AG09319 (cell line): Measurements from ENCODE around the gene SND1.

Source experiments
- DNase-seq: peaks from one replicate; pipeline ENCODE4 v3.0.0-alpha.2; 2010; ENCODE audit warnings: low read depth; ENCODE audit errors: extremely low read depth
- TF ChIP-seq, protein P1 (sequence below): IDR thresholded peaks from 2 replicates; pipeline ENCODE4 v1.5.1; 2011; ENCODE audit warnings: low read depth, mild to moderate bottlenecking, inconsistent platforms, low read length, moderate library complexity

The SND1 gene

DNA sequence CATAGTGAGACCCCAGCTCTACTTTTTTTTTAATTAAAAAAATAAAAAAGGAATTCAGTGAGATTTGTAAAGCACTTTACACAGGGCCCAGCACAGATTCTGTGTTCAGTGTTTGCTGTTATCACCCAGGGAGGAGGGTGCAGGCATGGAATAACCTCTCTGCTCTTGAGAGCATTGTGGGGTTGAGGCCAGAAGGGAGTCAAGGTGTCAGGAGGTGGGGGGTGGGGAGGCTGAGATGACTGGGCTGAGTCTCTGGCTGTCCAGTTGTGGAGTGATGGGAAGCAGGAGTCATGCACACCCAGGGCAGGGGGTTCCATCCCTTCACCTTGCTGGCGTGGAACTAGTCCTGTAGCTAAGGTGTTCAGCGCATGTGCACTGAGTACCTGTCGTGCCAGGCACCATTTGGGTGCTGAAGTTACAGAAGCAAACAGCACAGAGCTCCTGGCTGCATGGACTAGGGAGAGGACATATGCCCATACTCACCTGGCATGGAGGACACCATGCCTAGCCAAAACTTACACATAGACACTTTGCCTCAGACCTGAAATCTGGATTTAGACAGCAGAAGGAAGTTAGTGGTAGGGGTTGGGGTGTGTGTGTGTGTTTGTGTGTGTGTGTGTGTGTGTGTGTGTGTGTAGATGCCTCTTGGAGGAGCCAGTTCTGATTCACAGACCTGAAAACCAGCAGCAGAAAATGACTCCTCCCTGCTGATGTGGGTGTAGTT lies 448.4 kb downstream of the SND1 start:
- DNase-seq, result no peak
- TF ChIP-seq, protein P1, sequence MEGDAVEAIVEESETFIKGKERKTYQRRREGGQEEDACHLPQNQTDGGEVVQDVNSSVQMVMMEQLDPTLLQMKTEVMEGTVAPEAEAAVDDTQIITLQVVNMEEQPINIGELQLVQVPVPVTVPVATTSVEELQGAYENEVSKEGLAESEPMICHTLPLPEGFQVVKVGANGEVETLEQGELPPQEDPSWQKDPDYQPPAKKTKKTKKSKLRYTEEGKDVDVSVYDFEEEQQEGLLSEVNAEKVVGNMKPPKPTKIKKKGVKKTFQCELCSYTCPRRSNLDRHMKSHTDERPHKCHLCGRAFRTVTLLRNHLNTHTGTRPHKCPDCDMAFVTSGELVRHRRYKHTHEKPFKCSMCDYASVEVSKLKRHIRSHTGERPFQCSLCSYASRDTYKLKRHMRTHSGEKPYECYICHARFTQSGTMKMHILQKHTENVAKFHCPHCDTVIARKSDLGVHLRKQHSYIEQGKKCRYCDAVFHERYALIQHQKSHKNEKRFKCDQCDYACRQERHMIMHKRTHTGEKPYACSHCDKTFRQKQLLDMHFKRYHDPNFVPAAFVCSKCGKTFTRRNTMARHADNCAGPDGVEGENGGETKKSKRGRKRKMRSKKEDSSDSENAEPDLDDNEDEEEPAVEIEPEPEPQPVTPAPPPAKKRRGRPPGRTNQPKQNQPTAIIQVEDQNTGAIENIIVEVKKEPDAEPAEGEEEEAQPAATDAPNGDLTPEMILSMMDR, result no peak

DNA sequence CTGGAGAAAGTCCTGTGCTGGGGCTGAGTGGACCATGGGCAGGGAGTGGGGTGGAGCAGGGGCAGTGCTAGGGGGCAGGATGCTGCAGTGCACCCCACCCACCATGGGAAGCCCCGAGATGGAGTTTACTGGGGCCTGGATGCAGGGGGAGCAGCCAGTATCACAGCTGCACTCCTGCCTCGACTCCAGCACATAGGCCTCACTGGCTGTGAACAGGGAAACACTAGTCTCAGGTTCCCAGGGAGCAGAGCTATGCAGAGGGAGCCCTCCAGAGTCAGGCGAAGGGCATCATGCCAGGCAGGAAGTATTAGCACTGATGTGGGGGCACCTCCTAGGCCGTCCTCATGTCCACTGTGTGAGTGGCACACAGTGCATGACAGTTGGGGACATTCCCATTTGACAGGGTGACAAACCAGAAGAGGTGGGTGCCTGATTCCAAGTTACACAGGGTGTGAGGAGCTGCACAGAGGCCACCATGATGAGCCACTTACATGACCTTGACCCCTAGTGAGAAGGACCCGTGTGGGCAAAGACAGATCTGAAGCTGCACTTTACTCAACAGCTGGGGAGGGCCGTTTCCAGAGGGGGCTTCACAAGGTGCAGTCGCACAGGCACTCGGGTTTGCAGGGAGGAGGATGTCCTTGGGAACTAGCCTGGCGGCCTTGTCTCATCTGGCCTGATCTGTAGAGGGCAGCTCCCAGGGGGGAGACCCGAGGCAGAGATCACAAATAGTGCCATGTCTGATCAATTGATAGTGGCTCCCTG lies 449.1 kb downstream of the SND1 start:
- no peak for DNase-seq
- TF ChIP-seq, protein P1, result no peak

DNA sequence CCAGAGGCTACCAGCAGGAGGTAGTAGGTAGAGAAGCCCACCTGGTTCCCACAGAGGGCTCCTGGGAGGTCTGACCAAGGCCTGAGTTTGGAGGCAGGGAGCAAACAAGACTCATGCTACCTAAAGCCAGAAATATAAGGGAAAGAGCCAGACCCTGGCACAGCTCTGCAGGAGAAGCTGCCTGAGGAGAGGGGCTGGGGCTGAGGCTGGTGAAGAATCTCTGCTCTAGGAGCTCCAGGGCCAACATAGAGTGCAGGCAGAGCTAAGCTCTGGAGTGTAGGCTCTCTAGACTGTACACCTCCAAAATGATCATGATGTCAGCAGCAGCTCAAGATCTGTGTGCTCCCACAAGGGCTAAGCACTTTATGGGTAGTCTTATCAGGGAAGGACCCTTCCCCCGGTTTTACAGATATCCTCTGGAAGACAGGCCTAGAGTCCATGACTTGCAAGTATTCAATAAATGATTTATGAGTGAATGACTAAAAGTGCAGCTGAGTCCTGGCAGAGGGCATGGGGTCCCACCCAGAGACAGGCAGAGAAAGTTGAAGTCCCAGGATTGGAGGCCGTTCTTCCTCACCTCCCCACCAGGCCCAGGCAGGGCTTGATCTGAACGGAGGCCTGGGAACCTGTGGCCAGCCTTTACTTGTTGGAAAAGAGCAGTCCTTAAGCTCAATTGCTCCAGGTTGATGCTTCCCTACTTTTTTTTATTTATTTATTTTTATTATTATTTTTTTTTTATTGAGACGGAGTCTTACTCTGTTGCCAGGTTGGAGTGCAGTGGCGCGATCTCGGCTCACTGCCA lies 450.7 kb downstream of the SND1 start:
- TF ChIP-seq, protein P1, result no peak
- DNase-seq, result no peak

DNA sequence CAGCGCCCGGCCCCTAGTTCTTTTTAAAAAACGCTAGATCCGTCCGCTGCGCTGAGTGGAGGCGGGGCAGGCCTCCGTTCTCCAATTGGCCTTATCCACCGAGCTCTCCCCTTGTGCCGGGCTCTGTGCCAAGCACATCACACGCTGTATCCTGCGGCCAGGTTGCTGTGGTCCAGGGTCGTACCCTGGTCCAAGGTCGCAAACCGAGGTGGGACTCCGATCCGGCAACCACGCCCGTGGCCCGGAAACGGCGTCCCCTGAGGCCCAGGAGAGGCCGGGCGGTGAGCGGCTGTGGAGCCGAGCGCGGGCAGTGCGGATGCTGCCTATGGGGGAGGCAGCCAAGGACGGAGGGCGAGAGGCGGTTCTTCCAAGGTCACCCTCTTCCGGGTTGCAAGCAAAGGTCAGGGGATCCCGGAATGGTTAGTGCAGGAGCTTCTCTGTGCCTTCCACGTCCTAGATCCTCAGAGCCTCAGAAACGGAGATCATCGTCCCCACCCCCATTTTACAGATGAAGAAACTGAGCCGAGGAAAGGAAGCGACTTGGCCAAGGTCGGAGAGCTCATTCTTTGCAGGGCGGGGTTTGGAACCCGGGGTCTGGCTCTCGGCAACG lies 451.6 kb downstream of the SND1 start:
- TF ChIP-seq, protein P1, result no peak
- DNase-seq, result no peak

DNA sequence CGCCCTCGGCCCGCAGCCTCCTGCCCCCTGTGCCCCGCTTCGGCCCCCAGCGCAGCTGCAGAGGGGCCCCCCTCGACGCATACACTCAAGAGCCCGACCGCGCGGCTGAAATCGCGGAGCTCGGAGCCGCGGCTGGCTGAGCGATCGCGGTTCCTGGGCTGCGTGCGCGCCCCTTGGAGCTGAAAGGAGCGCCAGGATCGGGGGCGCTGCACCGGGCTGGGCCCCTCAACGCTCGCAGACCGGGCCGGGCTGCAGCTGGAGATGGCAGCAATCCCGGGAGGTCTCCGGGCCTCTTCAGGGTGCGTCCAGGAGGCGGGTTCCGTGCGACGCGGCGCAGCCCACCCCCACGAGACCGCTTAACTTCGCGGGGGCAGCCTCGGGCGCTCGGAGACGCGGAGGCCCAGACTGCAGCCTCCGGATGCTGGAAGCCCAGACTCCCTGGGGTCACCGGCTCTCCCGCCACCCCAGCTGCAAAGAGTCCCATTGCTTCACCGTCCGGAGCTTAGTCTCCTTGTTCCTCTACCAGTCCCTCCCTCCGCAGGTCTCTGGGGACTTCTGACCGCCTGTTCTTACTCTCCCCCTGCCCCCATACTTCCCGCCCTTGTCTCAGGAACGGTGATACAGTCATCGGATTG lies 452.2 kb downstream of the SND1 start:
- DNase-seq, result no peak
- TF ChIP-seq, protein P1, result no peak

DNA sequence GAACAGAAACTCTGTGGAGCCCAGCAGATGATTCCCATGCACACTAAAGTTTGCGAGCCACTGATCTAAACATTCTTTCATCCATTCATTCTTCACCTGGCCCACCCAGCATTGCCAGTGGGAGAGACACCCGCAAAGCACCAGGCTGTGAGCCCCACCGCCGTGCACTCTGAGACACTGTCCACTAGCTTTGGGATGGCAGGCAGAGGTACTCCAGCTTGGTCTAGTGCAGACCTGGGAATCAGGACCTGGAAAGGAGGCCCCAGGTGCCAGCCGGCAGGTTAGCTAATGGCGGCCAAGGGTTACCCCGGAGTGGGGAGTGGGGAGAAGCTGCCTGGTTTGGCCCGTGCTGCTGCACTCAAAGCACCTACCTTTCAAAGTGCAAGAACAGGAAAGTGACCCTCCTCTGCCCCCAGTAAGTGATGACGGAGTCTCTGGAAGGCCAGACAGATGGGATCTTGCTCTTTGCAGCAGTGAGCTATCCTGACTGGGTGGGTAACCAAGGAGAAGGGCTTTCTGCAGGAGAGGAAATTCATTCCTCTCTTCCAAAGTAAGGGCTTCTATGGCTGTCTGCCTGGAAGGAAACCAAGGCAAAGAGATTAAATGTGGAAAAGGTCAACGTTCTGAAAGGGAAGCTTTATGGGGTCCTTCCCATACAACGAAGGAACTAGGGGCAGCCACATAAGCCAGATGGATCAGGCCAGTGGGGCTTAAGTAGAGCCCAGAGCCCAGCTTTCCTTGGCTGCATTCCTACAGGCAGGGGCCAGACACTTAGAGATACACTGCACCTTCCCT lies 453.4 kb downstream of the SND1 start:
- DNase-seq, result no peak
- TF ChIP-seq, protein P1, result no peak
